SHP77 (cell line): ENCODE measurements around the gene PCDHB4.
"Not testable (repeated sequence)": the region's sequence is repeated elsewhere in the genome, so short reads cannot be mapped to it uniquely, and the experiment has no call there.

ENCODE experiments used
- DNase-seq, 2 experiments: peaks; one replicate each; lab custom pipeline; 2025; lab: John Stamatoyannopoulos, UW

The PCDHB4 gene

DNA sequence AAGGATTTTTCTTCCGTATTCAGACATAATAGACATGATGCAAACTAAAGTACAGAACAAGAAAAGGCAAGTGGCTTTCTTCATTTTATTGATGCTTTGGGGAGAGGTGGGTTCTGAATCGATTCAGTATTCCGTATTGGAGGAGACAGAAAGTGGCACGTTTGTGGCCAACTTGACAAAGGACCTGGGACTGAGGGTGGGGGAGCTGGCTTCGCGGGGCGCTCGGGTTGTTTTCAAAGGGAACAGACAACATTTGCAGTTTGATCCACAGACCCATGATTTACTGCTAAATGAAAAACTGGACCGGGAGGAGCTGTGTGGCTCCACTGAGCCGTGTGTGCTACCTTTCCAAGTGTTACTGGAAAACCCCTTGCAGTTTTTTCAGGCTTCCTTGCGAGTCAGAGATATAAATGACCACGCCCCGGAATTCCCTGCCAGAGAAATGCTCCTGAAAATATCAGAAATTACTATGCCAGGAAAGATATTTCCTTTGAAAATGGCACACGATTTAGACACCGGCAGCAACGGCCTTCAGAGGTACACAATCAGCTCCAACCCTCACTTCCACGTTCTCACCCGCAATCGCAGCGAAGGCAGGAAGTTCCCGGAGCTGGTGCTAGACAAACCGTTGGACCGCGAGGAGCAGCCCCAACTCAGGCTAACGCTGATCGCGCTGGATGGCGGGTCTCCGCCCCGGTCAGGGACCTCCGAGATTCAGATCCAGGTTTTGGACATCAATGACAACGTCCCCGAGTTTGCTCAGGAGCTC lies 28.8 kb downstream of the PCDHB4 start:
- no peak for DNase-seq

DNA sequence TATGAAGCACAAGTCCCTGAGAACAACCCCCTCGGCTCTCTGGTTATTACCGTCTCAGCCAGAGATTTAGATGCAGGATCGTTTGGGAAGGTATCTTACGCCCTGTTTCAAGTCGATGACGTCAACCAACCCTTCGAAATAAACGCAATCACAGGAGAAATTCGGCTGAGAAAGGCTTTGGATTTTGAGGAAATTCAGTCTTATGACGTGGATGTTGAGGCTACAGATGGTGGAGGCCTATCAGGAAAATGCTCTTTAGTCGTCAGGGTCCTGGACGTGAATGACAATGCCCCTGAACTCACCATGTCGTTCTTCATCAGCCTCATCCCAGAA lies 29.3 kb downstream of the PCDHB4 start:
- no peak for DNase-seq

DNA sequence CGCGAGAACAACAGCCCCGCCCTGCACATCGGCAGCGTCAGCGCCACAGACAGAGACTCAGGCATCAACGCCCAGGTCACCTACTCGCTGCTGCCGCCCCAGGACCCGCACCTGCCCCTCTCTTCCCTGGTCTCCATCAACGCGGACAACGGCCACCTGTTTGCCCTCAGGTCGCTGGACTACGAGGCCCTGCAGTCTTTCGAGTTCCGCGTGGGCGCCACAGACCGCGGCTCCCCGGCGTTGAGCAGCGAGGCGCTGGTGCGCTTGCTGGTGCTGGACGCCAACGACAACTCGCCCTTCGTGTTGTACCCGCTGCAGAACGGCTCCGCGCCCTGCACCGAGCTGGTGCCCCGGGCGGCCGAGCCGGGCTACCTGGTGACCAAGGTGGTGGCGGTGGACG lies 30.0 kb downstream of the PCDHB4 start:
- DNase-seq, result not testable (repeated sequence)

DNA sequence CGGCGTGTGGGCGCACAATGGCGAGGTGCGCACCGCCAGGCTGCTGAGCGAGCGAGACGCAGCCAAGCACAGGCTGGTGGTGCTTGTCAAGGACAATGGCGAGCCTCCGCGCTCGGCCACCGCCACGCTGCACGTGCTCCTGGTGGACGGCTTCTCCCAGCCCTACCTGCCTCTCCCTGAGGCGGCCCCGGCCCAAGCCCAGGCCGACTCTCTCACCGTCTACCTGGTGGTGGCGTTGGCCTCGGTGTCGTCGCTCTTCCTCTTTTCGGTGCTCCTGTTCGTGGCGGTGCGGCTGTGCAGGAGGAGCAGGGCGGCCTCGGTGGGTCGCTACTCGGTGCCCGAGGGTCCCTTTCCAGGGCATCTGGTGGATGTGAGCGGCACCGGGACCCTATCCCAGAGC lies 30.5 kb downstream of the PCDHB4 start:
- DNase-seq, result not testable (repeated sequence)

DNA sequence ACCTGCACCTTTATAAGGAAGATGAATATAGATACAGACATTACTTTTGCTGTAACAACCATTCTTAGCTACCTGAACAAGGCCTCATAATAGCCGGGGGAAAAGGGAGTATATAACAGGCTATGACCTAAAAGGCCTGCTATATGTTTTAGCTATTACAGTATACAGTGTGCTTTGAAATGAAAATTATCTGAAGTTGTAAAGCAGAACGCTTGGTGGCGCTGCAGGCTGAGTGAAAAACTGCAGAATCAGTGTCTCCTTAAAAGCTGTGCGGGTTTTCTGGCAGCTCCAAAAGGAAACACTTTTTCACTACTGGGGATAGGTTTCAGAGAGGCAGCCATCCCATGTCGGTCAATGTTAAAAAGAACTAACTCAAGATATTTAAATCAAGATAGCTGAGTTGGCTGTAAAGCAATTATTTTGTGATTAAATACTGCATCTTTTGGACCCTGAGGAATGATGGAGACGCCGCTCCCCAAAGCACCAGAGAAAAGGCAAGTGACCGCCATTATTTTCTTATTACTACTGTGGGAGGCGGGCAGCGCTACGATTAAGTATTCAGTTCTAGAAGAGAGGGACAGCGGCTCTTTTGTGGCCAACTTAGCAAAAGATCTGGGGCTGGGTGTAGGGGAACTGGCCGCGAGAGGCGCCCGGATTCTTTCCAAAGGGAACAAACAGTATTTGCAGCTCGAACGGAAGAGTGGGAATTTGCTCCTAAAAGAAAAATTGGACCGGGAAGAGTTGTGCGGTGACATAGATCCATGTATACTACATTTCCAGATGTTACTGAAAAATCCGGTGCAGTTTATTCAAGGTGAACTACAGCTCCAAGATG lies 34.1 kb downstream of the PCDHB4 start:
- peak; percentile 7 to 31 for DNase-seq

DNA sequence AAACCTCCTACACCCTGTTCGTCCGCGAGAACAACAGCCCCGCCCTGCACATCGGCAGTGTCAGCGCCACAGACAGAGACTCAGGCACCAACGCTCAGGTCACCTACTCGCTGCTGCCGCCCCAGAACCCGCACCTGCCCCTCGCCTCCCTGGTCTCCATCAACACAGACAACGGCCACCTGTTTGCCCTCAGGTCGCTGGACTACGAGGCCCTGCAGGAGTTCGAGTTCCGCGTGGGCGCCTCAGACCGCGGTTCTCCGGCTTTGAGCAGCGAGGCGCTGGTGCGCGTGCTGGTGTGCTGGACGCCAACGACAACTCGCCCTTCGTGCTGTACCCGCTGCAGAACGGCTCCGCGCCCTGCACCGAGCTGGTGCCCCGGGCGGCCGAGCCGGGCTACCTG lies 35.7 kb downstream of the PCDHB4 start:
- not testable (repeated sequence) for DNase-seq

DNA sequence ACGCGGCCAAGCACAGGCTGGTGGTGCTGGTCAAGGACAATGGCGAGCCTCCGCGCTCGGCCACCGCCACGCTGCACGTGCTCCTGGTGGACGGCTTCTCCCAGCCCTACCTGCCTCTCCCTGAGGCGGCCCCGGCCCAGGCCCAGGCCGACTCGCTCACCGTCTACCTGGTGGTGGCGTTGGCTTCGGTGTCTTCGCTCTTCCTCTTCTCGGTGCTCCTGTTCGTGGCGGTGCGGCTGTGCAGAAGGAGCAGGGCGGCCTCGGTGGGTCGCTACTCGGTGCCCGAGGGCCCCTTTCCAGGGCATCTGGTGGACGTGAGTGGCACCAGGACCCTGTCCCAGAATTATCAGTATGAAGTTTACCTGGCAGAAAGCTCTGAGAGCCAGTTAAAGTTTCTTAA lies 36.3 kb downstream of the PCDHB4 start:
- DNase-seq, result not testable (repeated sequence)

DNA sequence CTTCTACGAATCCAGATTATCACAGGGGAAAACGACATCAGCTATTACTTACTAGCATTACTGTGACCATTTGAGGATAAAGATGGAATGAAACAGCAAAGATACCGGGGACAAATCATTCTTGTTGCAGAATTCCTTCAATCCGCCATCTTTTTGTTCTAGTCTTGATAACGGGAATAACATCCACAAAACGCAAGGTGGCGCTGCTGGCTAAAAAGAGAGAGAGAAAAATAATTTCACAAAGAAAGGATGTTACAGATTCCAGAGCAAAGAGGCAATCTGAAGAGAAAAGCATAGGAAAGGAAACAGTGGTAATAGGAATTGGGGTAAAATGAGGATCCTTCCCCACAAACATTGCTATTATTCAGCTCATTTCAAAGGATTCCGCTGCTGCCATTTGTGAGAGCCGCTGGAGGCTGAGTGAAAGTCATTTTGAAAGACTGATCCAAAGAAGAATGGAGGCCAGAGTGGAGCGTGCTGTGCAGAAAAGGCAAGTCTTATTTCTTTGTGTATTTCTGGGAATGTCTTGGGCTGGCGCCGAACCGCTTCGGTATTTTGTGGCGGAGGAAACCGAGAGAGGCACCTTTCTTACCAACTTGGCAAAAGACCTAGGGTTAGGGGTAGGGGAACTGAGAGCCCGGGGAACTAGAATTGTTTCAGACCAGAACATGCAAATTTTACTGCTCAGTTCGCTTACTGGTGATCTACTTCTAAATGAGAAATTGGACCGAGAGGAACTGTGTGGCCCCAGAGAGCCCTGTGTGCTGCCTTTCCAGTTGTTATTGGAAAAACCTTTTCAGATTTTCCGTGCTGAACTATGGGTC lies 51.0 kb downstream of the PCDHB4 start, which contains the start of gene PCDHB7:
TSS of gene PCDHB7 (plus strand) at position 264 of the 824 bp plus-strand sequence. CDS start at position 456, 192 bp downstream.
- DNase-seq, result peak; percentile 67 to 68

DNA sequence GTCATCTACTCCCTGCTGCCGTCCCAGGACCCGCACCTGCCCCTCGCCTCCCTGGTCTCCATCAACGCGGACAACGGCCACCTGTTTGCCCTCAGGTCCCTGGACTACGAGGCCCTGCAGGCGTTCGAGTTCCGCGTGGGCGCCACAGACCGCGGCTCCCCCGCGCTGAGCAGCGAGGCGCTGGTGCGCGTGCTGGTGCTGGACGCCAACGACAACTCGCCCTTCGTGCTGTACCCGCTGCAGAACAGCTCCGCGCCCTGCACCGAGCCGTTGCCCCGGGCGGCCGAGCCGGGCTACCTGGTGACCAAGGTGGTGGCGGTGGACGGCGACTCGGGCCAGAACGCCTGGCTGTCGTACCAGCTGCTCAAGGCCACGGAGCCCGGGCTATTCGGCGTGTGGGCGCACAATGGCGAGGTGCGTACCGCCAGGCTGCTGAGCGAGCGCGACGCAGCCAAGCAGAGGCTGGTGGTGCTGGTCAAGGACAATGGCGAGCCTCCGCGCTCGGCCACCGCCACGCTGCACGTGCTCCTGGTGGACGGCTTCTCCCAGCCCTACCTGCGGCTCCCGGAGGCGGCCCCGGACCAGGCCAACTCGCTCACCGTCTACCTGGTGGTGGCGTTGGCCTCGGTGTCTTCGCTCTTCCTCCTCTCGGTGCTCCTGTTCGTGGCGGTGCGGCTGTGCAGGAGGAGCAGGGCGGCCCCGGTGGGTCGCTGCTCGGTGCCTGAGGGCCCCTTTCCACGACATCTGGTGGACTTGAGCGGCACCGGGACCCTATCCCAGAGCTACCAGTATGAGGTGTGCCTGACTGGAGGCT lies 52.9 kb downstream of the PCDHB4 start:
- not testable (repeated sequence) for DNase-seq
